G401 (cell line): ENCODE data around the gene OTC. TPM values are rescaled to one million over a fixed set of nuclear protein-coding genes. Genes with fewer than 3 reads are reported as not detected.

Source experiments
- DNase-seq: peaks from one replicate; pipeline ENCODE4 v3.0.0-alpha.2; 2015; ENCODE audit warnings: low spot score
- in situ Hi-C: cut with HindIII; loops from 2 replicates; pipeline ENCODE4 v1.10.0; 2016; ENCODE audit warnings: low sequenced_read_pairs, mixed read lengths
- total RNA-seq: library from RNA; depleted of rRNA; stranded (reverse); fragments of >200 nt; shearing (Covaris generic); gene quantifications from 2 replicates; pipeline ENCODE4 v1.2.3, GENCODE V29; 2014

The OTC gene
- total RNA-seq, 1 experiment from 2014 or later, result not detected

- no peak for DNase-seq
- in situ Hi-C loops, result no loop called here
These were observed 1.1 kb upstream of the OTC start for GRCh38 chrX:38351346-38351745.

GRCh38 chrX:38356401-38356800 lies 4.0 kb downstream of the OTC start:
- no peak for DNase-seq
- in situ Hi-C loops, result no loop called here

- in situ Hi-C loops, result no loop called here
- no peak for DNase-seq
These were observed 5.6 kb downstream of the OTC start for GRCh38 chrX:38357747-38358673.

- DNase-seq, result no peak
- in situ Hi-C loops, result no loop called here
These were observed 10.6 kb downstream of the OTC start for GRCh38 chrX:38363046-38363445.

GRCh38 chrX:38365954-38366353 lies 13.6 kb downstream of the OTC start:
- in situ Hi-C loops, result no loop called here
- no peak for DNase-seq

GRCh38 chrX:38368774-38369173 lies 16.4 kb downstream of the OTC start:
- DNase-seq, result no peak
- in situ Hi-C loops, result no loop called here

- in situ Hi-C loops, result no loop called here
- peak; percentile 55 for DNase-seq
These were observed 19.2 kb downstream of the OTC start for GRCh38 chrX:38371641-38372040.

- in situ Hi-C loops, result no loop called here
These were observed 22.0 kb downstream of the OTC start for GRCh38 chrX:38374431-38374830.

GRCh38 chrX:38375891-38376290 lies 23.5 kb downstream of the OTC start:
- in situ Hi-C loops, result no loop called here
- no peak for DNase-seq

More at GRCh38 chrX:38374431-38374830, 22.0 kb downstream of the OTC start:
- DNase-seq, result no peak

- DNase-seq, result no peak
- in situ Hi-C loops, result no loop called here
These were observed 24.3 kb downstream of the OTC start for GRCh38 chrX:38376747-38377146.

- no peak for DNase-seq
- in situ Hi-C loops, result no loop called here
These were observed 26.7 kb downstream of the OTC start for GRCh38 chrX:38379088-38379487.

- peak; percentile 77 for DNase-seq
- in situ Hi-C loops, result no loop called here
These were observed 30.3 kb downstream of the OTC start for GRCh38 chrX:38382663-38383062.

GRCh38 chrX:38400389-38400910 lies 48.0 kb downstream of the OTC start:
- peak; percentile 32 for DNase-seq
- in situ Hi-C loops, result no loop called here

GRCh38 chrX:38402118-38402517 lies 49.7 kb downstream of the OTC start:
- in situ Hi-C loops, result no loop called here
- DNase-seq, result no peak

GRCh38 chrX:38403834-38404233 lies 51.4 kb downstream of the OTC start:
- in situ Hi-C loops, result no loop called here
- no peak for DNase-seq

- in situ Hi-C loops, result no loop called here
- DNase-seq, result no peak
These were observed 54.7 kb downstream of the OTC start for GRCh38 chrX:38407126-38407525.

- in situ Hi-C loops, result no loop called here
- no peak for DNase-seq
These were observed 56.9 kb downstream of the OTC start for GRCh38 chrX:38409289-38409688.

- DNase-seq, result no peak
- in situ Hi-C loops, result no loop called here
These were observed 74.4 kb downstream of the OTC start for GRCh38 chrX:38426785-38427184.

- in situ Hi-C loops, result no loop called here
- DNase-seq, result no peak
These were observed 79.1 kb downstream of the OTC start for GRCh38 chrX:38431525-38431924.

- in situ Hi-C loops, result no loop called here
- DNase-seq, result no peak
These were observed 82.7 kb downstream of the OTC start for GRCh38 chrX:38435130-38435529.

GRCh38 chrX:38437093-38437492 lies 84.7 kb downstream of the OTC start:
- in situ Hi-C loops, result no loop called here
- DNase-seq, result no peak
